NCI-H2196 treated with DMSO at 0.1 percent for 48 hours (cell line): ENCODE measurements around the gene IFNL4.

ENCODE experiments used
- DNase-seq: peaks from one replicate; lab custom pipeline; 2025; ENCODE audit not compliant: unreplicated experiment; lab: John Stamatoyannopoulos, UW

Gene IFNL4

DNA sequence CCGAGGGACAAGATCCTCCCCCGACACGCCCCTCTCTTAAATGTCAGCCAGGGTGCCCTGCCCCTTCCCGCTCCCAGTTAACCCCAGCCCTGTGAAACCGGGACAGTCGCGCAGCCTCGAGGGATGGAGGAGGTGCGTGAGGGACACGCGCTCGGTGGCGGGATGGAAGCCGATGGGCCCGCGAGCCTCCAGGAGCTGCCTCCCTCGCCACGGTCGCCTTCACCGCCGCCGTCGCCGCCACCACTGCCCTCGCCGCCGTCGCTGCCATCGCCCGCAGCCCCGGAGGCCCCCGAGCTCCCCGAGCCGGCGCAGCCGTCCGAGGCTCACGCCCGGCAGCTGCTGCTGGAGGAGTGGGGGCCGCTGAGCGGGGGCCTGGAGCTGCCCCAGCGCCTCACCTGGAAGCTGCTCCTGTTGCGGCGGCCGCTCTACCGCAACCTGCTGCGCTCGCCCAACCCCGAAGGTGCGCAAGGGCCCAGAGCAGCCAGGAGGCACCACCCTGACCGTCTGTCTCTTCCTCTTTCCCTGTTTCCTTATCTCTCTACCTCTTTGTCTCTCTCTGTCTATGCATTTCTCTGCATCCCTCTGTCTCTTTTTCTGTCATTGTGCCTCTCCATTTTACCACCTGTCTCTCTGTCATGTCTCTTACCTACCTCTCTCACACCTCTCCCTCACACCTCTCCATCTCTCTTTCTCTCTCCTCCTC is 51.6 kb downstream of the IFNL4 start, which contains the start of gene NCCRP1:
TSS of gene NCCRP1 (plus strand) at position 105 of the 703 bp plus-strand sequence. CDS start at position 124, 19 bp downstream.
- DNase-seq, result no peak

DNA sequence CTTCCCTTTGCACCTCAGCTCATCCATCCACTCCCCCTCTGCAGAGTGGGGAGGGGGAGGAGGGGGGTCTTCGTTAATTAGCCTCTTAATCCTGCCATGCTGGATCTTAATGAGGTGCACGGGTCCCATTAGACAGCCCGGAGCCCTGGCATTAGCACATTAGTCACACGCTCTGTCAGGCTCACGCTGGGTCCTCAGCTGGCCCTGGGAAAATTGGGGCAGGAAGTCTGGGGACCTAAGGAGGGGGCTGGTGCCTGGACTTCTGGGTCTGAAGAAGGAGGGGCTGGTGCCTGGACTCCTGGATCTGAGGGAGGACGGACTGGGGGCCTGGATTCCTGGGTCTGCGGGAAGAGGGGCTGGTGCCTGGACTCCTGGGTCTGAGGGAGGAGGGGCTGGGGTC is 52.3 kb downstream of the IFNL4 start:
- no peak for DNase-seq
